IPS DF 19.7 (cell line): Measurements from ENCODE around the gene NRIP3.

Source experiments
- DNase-seq: peaks from one replicate; pipeline ENCODE4 v3.0.0-alpha.2; 2013; ENCODE audit warnings: low read depth, low spot score

The NRIP3 gene

DNA sequence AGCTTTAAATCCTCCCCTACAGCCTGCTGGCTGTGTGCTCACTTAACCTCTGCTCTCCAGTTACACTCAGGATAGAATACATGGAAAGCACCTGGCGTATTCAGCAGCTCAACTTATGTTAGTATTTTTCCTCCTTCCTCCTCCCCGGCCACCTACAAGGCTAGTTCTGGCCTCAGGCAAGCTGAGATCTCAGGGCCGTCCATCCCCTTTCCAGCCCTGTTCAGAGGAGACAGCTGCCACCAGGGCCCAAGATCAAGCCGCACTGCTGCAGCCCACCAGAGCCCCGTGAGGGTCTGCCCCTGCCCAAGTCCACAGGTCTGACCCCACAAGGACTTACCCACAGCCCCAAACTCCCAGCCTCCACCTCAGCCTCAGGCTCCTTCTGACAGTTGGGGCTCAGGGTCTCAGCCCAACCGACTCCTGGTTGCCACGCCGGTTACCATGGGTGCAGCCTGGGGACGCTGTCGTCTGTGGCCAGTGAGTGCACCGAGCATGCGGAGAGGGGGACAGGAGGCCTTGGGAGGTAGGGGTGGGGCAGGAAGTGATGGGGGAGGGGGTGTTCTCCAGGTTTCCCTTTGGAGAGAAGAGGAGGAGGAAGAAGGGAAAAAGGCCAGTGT is 71.1 kb downstream of the NRIP3 start, which contains the start of gene C11orf16:
Gene C11orf16 (minus strand): TSS at position 384 of the 617 bp plus-strand sequence. CDS start 639 bp downstream, outside the sequence.
- DNase-seq = no peak
